Eye (tissue), 1 donor: Measurements from ENCODE around the gene LMBRD2.
"Not testable (repeated sequence)": the region's sequence is repeated elsewhere in the genome, so short reads cannot be mapped to it uniquely, and the experiment has no call there.

Source experiments
- DNase-seq: peaks from one replicate; pipeline ENCODE4 v3.0.0-alpha.2; 2015

Gene LMBRD2

DNA sequence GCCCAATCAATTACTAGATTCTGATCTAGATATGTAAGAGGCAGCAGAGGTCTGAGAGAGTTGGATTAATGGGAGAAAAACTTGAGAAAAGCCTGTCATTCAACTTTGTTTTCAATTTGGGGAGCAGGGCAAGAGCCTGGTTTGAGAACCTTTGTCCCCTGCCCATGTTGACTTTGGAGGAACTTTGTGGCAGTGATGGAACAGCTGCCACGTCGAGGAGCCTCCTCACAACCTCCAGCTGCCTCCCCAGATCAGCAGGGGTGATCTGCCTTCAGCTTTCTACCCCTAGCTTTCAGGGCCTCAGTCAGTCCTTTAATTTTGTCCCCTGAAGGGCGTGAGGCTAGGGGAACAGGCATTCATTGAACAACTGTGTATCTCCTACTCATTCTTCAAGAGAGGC is 8.9 kb upstream of the LMBRD2 start:
- DNase-seq: no peak

DNA sequence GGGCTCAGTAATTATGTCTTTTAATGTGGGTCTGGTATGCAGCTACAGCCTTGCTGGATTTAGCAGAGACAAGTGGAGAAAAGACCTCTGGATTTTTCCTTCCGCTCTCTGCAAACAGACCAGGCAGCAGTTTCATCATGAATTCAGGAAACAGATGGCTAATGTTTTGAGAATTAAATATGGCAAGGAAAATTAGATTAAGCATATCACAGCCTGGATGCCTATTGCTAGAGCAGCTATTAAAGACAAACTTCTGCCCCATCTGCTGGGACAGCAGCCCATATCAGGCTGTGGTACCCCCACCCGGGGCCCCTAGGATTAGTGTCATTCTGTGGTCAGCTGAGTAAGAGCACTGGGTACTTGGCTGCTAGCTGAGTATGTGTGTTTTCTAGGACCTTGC is 6.5 kb upstream of the LMBRD2 start:
- peak; percentile 31 for DNase-seq

DNA sequence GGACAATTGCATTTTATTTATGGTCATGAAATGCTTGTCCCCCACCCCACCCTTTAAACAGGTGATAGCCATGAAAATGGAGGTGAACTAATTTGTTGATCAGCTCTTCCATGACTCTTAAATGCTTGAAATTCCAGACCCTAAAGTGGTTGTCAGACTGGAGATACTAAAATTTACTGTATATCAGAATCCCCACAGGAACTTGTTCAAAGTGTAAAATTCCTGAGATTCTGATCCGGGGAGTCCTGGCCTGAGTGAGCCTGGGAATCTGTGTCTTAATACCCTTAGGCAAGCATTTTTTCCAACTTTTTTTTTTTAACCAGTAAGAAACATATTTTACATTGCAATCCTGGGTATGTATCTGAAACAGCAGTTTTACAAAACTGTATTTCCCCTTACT is 4.9 kb upstream of the LMBRD2 start:
- peak; percentile 37 for DNase-seq

- DNase-seq: peak; percentile 50
These were observed 4.5 kb upstream of the LMBRD2 start for GRCh38 chr5:36156121-36156601.

DNA sequence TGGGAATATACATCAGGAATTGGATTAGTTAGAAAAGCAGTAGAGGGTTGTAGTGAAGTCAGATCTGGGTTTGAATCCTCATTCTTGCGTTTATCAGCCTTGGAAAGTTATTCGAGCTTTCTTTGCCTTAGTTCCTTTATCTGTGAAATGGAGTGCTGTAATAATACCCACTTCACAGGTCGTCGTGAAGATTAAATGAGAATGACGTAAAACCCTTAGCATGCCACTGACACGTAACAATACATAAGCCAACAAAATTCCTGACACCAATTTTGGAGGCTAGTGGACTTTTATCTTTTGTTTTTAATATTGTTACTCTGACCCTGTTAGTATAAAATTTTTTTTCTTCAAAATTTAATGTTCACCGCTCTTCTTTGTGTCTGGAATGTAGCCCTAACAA is 3.6 kb upstream of the LMBRD2 start:
- DNase-seq: no peak

GRCh38 chr5:36153726-36154125 is 2.0 kb upstream of the LMBRD2 start:
- DNase-seq: no peak

- DNase-seq: no peak
These were observed 1.6 kb upstream of the LMBRD2 start for GRCh38 chr5:36153298-36153677.

- DNase-seq: no peak
These were observed 924 bp upstream of the LMBRD2 start for GRCh38 chr5:36152324-36153297.

GRCh38 chr5:36150676-36151433 is 832 bp downstream of the LMBRD2 start:
- peak; percentile 76 for DNase-seq

GRCh38 chr5:36147681-36148080 is 4.0 kb downstream of the LMBRD2 start:
- no peak for DNase-seq

DNA sequence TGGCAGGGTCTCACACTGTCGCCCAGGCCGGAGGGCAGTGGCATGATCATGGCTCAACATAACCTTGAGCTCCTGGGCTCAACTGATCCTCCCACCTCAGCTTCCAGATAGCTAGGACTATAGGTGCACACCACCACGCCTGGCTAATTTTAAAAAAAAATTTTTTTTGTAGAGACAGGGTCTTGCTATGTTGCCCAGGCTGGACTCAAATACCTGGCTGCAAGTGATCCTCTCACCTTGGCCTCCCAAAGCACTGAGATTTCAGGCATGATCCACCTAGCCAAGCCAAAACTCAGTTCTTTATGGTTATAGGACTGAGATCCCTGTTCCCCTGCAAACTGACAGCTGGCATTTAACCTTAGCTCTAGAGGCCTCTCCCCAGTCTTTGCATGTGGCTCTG is 5.3 kb downstream of the LMBRD2 start:
- DNase-seq: no peak

GRCh38 chr5:36145311-36145710 is 6.4 kb downstream of the LMBRD2 start:
- DNase-seq: no peak

- DNase-seq: no peak
These were observed 12.6 kb downstream of the LMBRD2 start for GRCh38 chr5:36138900-36139683.

DNA sequence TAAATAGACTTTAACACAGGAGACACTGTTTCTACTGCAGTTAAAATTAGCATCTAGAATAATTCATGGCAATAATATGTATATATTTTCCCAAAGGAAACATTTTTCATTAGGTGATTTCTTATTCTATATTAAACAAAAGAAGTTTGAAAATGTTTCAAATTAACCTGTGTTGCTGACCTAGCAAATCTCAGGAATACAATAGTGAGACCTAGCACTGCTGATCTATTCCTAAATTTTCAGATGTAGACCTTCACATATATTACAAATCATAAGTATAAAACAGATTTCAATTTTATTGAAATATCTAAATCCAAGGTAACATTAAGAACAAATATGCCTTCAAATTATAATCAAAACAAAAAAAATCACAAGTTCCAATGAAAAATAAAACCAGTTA is 15.1 kb downstream of the LMBRD2 start:
- no peak for DNase-seq

DNA sequence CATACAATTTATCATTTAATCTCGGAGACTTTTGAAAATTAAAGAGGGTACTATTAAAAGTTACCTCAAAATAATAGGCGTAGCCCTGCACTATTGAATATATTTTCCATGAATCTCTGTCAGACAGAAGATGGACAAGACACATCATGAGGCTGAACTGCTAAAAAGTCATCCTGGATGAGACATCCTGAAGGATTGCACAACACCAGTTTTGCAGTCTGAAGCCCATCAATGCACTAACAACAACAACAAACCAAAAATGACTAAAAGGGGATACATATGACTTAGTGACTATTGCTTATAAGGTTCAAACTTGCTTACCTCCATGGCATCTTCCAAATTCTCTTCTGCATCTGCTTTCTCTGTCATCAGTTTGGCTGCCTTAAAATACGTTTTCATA is 15.7 kb downstream of the LMBRD2 start:
- DNase-seq: no peak

- DNase-seq: not testable (repeated sequence)
These were observed 18.7 kb downstream of the LMBRD2 start for GRCh38 chr5:36133009-36133408.

- DNase-seq: not testable (repeated sequence)
These were observed 22.0 kb downstream of the LMBRD2 start for GRCh38 chr5:36129666-36130065.

GRCh38 chr5:36128795-36129194 is 22.9 kb downstream of the LMBRD2 start:
- DNase-seq: no peak

GRCh38 chr5:36125868-36126267 is 25.8 kb downstream of the LMBRD2 start:
- DNase-seq: no peak

DNA sequence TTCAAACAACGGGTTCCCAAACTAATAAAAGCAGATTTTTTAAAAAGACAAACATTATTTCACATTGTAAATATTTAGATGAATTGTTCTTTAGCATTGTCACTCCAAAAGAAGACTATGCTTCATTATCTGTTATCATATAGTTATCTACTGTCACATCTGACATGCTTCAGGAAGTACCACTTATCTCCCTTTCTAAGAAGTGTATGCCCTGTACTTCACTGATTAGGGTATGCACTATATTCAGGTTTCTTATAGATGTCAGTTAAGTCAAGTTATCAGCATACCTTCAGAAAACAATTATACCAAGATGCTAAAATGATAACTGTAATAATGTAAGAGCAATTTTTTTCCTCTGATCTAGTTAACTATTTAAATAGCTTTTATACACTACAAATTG is 40.4 kb downstream of the LMBRD2 start:
- DNase-seq: no peak

- no peak for DNase-seq
These were observed 42.8 kb downstream of the LMBRD2 start for GRCh38 chr5:36108758-36109460.

DNA sequence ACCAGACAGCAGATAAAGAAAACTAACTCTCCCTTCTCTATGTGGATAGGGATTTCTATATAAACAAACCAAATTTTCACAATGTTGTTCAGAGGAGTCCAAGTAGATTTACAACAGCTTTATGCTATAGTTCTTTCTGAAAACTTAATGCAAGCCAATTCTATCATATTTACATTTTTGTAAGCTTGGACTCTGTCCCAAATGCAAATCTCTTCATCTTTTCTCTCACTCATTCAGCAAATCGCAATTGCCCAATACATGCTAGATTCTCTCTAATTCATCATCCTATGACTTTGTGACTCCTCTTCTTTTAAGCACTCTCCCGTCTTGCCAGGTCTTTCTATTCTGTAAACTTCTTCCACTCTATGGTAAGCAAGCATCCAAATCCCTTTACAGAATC is 45.9 kb downstream of the LMBRD2 start:
- DNase-seq: peak; percentile 37
